GM13977 (cell line): ENCODE results near the gene BAIAP2L2.
A peak's percentile ranks its signal among the peaks of the same experiment; 100 is the strongest.

ENCODE experiments used
- DNase-seq: peaks from one replicate; pipeline ENCODE4 v3.0.0; 2012; ENCODE audit warnings: low spot score
- in situ Hi-C: fragments of 300-500 bp; cut with MboI; formaldehyde crosslinking; loops from one replicate; pipeline ENCODE4 v1.12.0; 2022; ENCODE audit warnings: low sequenced_read_pairs, low pct_unique_long_range_greater_than_20kb, mixed read lengths, inconsistent platforms; ENCODE audit not compliant: unreplicated experiment
- TF ChIP-seq, protein P1 (sequence below): IDR thresholded peaks from 2 replicates; pipeline ENCODE4 v1.5.1; 2012; ENCODE audit warnings: mild to moderate bottlenecking, control low read depth; ENCODE audit not compliant: insufficient read depth; ENCODE audit errors: extremely low read depth, missing control alignments

The BAIAP2L2 gene

DNA sequence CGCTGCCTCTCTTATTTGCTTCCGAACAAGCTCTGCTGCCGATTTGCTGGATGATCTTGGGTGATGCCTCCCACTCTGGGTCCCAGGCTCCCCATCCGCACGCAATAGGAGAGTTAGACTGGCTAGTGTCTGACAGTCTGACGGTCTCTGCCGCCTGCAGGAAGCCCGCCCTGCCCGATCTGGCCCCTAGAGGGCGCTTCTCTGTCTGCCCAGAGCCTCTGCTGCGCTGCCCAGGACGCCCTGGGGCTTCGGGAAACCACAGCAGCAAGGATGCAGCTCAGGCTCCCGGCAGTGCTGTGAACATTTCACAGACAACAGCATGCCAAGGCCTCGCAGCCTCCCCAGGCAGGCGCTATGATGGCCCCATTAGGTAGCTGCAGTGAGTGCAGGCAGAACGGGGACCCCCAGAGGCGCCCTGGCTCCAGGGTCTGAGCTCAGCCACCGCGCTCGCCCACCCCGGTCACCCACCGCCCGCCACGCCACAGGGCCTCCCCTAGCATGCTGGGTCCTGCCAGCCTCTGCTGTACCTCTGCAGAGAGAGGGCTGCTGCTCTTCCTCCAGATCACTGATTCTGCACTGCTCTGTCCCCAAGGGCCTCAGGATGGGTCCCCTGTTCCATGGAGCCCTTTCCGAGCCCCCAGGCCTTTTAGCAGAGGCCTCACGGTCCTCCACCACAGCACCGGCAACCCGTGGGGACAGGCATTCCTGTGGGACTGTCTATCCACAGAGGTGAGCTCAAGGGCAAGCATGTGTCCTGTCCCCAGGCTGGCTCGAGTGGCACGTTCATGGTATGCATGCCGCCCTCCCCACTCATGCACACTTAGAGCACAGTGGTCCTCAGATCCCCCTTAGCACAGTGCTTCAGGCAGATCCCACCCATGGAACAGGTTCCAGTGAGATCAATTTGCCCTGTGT is 4.3 kb upstream of the BAIAP2L2 start:
- TF ChIP-seq, protein P1, sequence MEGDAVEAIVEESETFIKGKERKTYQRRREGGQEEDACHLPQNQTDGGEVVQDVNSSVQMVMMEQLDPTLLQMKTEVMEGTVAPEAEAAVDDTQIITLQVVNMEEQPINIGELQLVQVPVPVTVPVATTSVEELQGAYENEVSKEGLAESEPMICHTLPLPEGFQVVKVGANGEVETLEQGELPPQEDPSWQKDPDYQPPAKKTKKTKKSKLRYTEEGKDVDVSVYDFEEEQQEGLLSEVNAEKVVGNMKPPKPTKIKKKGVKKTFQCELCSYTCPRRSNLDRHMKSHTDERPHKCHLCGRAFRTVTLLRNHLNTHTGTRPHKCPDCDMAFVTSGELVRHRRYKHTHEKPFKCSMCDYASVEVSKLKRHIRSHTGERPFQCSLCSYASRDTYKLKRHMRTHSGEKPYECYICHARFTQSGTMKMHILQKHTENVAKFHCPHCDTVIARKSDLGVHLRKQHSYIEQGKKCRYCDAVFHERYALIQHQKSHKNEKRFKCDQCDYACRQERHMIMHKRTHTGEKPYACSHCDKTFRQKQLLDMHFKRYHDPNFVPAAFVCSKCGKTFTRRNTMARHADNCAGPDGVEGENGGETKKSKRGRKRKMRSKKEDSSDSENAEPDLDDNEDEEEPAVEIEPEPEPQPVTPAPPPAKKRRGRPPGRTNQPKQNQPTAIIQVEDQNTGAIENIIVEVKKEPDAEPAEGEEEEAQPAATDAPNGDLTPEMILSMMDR, result peak; percentile 91
- in situ Hi-C loops, result no loop called here
- DNase-seq, result peak; percentile 95

DNA sequence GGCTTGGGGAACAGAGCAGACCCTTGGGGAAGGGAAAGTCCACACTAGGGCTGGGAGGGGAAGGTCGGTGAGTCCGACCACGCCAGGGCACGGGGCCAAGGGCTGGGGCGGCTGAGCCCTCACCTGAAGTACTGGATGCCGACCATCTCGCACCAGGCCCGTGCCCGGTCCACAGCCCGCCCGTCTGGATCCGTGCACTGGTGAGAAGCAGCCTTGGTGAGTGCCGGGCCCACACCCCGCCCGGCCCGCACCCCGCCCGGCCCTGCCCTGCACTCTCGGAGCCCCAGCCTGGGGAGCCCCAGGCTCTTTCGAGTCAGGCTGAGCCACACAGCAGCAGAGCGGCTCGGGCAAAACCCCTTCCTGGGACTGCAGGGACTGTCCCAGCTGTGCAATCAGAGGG is 1.9 kb upstream of the BAIAP2L2 start:
- no peak for DNase-seq
- TF ChIP-seq, protein P1, result no peak
- in situ Hi-C loops, result no loop called here

DNA sequence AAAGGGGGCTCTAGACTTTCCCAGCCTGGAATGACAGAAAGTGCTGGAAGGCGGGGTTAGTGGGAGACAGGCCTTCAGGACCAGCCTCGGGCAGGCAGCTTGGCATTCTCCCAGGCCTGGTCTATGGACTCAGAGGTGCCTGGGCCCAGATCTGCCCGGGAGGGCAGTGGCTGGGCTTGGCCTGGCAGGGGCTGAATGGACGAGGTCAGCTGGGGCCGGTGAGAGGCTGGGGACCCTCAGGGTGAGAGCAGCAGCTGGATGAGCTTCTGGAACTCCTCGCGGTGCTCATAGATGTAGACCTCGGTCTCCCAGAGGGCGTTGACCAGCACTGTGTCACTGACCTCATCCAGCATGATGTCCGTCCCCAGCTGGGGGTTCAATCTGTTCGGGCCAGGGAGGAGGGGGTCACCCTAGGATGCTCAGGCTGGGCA is 1.5 kb upstream of the BAIAP2L2 start:
- TF ChIP-seq, protein P1, result no peak
- in situ Hi-C loops, result no loop called here

DNA sequence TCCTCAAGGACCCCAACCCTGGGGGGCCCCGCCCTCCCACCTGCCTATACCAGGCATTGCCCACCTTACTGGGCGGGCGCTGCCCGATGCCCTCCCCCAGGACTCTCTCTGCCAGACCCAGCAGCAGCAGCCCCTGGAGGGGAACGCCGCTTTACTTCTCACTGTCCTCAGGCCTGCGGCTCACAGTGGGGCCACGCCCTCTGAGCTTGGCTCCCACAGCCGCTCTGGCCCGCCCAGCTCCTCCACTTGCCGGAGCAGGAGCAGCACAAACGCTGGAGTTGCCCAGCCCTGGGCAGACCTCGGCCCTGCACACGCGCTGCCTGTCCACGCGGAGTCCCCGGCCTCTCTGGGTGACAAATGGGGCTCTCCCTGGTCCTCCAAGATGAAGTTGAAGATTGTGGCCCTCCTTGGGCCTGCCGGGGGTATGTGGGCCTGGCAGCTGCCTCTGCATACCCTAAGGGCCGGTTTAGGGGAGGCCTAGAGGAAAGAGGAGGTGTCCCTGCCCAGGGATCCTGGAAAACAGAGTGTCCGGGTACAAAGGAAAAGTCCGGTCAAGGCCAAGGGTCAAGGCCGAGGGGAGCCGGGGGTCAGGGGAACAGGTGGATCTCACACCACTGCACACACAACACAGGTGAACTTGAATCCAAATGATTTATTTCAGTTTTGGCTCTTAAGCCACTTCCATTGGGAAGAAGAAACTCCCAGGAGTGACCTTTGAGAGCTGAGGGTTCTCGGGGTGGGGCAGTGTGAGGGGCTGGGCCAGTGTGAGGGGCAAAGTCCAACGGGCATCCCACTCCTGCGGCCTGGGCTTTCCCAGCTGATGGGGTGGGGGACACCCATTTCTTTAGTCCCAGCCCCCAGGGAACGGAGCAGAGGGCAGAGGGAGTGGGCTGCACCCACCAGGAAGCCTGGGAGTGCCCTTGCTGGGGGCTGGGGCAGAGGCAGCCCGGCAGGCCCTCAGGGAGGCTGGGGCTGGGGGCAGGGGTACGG is 674 bp upstream of the BAIAP2L2 start:
- TF ChIP-seq, protein P1, result no peak
- DNase-seq, result no peak
- in situ Hi-C loops, result no loop called here

More for the DNA sequence above, 1.5 kb upstream of the BAIAP2L2 start:
- no peak for DNase-seq

DNA sequence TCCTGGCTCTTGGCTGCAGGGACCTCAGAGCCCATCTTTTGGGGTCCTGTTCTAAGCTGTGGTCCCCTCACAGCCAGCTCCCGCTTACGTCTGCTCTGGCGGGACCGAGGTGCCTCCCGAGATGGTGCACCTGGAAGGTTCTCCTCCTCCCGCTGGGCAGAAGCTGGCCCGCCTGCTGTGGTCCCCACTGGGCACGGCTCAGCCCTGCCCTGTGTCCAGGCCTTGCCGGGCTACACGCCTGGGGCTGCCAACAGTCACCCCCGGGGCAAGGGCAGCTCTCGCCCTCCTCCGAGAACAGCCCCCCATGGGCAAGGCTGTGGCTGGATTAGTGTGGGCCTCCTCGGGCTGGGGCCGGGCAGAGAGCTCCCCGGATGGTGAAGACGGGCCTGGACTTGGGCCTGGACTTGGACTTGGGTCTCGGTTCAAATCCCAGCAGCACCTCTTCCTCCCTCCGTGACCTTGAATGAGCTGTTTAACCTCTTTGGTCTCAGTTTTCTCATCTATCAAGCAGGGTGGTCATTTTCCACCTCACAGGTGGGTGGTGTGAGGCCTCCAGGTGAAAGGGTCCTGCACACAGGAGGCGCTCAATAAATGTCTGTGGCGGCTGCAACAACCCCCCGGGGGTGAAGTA is 998 bp downstream of the BAIAP2L2 start:
- TF ChIP-seq, protein P1, result no peak
- no peak for DNase-seq
- in situ Hi-C loops, result no loop called here
